GM23338 (cell line): ENCODE data around the gene KCNJ4.

Experiments
- CREB1 ChIP-seq: fragments of 250-450 bp; sonication (Bioruptor Pico); IDR thresholded peaks from 2 replicates; pipeline ENCODE4 v1.5.0; 2020; ENCODE audit warnings: low read depth, mild to moderate bottlenecking, moderate library complexity
- CTCF ChIP-seq, 2 experiments: fragments of 200-600 bp in 1 of 2; sonication (generic) in 1 of 2; conservative IDR thresholded peaks; 2 replicates each; pipeline versions ENCODE4 v1.5.1 to v1.6.1; 2016 to 2017; ENCODE audit warnings: antibody characterized with exemption in 2 of 2, low read depth in 2 of 2, mild to moderate bottlenecking in 2 of 2, moderate library complexity in 1 of 2
- EZH2 ChIP-seq: fragments of 200-600 bp; sonication (generic); IDR thresholded peaks from one replicate; pipeline ENCODE4 v1.8.0; 2017; ENCODE audit warnings: antibody characterized with exemption, mild to moderate bottlenecking, low read depth; ENCODE audit not compliant: unreplicated experiment
- EZH2phosphoT487 ChIP-seq: fragments of 200-600 bp; sonication (generic); IDR thresholded peaks from one replicate; pipeline ENCODE4 v1.8.1; 2018; ENCODE audit warnings: antibody characterized with exemption; ENCODE audit not compliant: unreplicated experiment
- JUNB ChIP-seq: IDR thresholded peaks from one replicate; pipeline ENCODE4 v1.6.1; 2016; ENCODE audit warnings: antibody characterized with exemption; ENCODE audit not compliant: unreplicated experiment
- POLR2AphosphoS5 ChIP-seq: IDR thresholded peaks from 2 replicates; pipeline ENCODE4 v1.6.1; 2016; ENCODE audit warnings: antibody characterized with exemption, low read depth
- REST ChIP-seq: IDR thresholded peaks from one replicate; pipeline ENCODE4 v1.6.1; 2018; ENCODE audit warnings: antibody characterized with exemption; ENCODE audit not compliant: unreplicated experiment
- STAT1 ChIP-seq: IDR thresholded peaks from one replicate; pipeline ENCODE4 v1.6.1; 2016; ENCODE audit warnings: antibody characterized with exemption; ENCODE audit not compliant: unreplicated experiment

DNA sequence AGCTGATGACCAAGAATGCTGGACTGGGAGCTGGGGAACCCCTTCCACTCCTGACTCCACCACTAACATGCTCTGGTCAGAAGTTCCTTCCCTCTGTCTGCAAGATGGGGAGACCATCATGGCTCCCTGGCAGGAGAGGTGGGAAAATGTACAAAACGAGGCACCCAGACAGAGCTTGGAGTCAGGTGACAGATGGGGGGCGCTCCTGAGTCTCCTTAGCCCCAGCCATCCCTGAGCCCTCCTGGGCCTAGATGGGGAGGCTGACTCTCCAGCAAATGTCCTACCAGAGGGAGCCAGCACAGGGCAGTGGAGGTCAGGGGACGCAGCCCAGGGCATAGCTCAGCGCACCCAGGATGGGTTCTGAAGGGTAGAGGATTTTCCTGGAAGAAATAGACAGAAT is 20.0 kb downstream of the KCNJ4 start:
- TF ChIP-seq POLR2AphosphoS5 (no peak), CTCF (conservative IDR thresholded peaks at IDR 0.05; ENCODE audit: low read depth in 2 of 2) (peak; percentile 55 to 73), REST (no peak), CREB1 (CRISPR knock-in tag) (no peak), EZH2 (no peak), EZH2phosphoT487 (no peak), STAT1 (no peak), JUNB (no peak)
